ENCODE measurements around the gene RBM15B.

- TF ChIP-seq BHLHE40 (IDR thresholded peaks at IDR 0.05; ENCODE audit: low read length) (no peak), CTCF (IDR thresholded peaks at IDR 0.05 in 2 of 3, conservative IDR thresholded peaks at IDR 0.05 in 1 of 3; ENCODE audit: insufficient read depth in 2 of 3, low read depth in 1 of 3, low read length in 3 of 3) (no peak), U2AF2 (optimal IDR thresholded peaks at IDR 0.05; ENCODE audit: low read depth, low read length) (no peak), RCOR1 (IDR thresholded peaks at IDR 0.05; ENCODE audit: borderline replicate concordance in 1 of 2, low read depth in 2 of 2, low read length in 2 of 2) (no peak), E2F4 (CRISPR knock-in tag; IDR thresholded peaks at IDR 0.05; ENCODE audit: low read depth) (no peak), ZNF551 (CRISPR knock-in tag; IDR thresholded peaks at IDR 0.05) (no peak), POLR2A (conservative IDR thresholded peaks at IDR 0.05) (no peak), RBM17 (IDR thresholded peaks at IDR 0.05; ENCODE audit: borderline replicate concordance, low read depth, low read length) (no peak), DPF2 (IDR thresholded peaks at IDR 0.05) (no peak), CREM (IDR thresholded peaks at IDR 0.05; ENCODE audit: low read depth) (no peak)
Measured at GRCh38 chr3:51378065-51378464, 13.0 kb upstream of the RBM15B start.

Data from K562 (cell line).